IPS DF 6.9 (cell line): ENCODE measurements around the gene TM6SF1.
"Not testable (repeated sequence)": the region's sequence is repeated elsewhere in the genome, so short reads cannot be mapped to it uniquely, and the experiment has no call there.

ENCODE experiments used
- DNase-seq: peaks from one replicate; pipeline ENCODE4 v3.0.0-alpha.2; 2013; ENCODE audit warnings: low read depth, low spot score
- H3K27ac ChIP-seq: one replicate; pipeline ENCODE4 v1.5.1; 2013; ENCODE audit warnings: low read length, control low read depth
- H3K27me3 ChIP-seq: 2 replicates; pipeline ENCODE4 v1.6.1; 2013; ENCODE audit warnings: mild to moderate bottlenecking, low read length; ENCODE audit not compliant: control insufficient read depth, insufficient read depth
- H3K36me3 ChIP-seq: 2 replicates; pipeline ENCODE4 v1.6.1; 2013; ENCODE audit warnings: low read length; ENCODE audit not compliant: control insufficient read depth, insufficient read depth
- H3K4me1 ChIP-seq: 2 replicates; pipeline ENCODE4 v1.6.1; 2013; ENCODE audit warnings: low read length; ENCODE audit not compliant: control insufficient read depth, insufficient read depth
- H3K4me3 ChIP-seq: 2 replicates; pipeline ENCODE4 v1.5.1; 2013; ENCODE audit warnings: mild to moderate bottlenecking, low read length
- H3K9me3 ChIP-seq: 2 replicates; pipeline ENCODE4 v1.6.1; 2013; ENCODE audit warnings: low read length, inconsistent platforms; ENCODE audit not compliant: control insufficient read depth, insufficient read depth
- WGBS: extraction: QIAGEN DNeasy Blood & Tissue Kit; methylation state at CpG from one replicate; pipeline ENCODE4 v1.1.7; 2013; ENCODE audit warnings: mixed read lengths, missing lambda C conversion rate; ENCODE audit not compliant: insufficient read length, insufficient coverage; 5-methylcytosine and 5-hydroxymethylcytosine counted together

TM6SF1 gene

GRCh38 chr15:83115831-83116565 is 8.6 kb downstream of the TM6SF1 start:
- Histone ChIP-seq H3K4me3 (no peak overlapping the region), H3K27ac (no peak overlapping the region), H3K36me3 (no peaks in the 10 kb centered on the region), H3K27me3 (0 out of 2 replicates have a peak, but pooled peaks cover 1% of the 10 kb centered on the region), H3K9me3 (no peaks in the 10 kb centered on the region), H3K4me1 (no peaks in the 10 kb centered on the region)
- no peak for DNase-seq
- WGBS = no CpG with 5 or more reads among the region's 11 CpGs

GRCh38 chr15:83118291-83118827 is 10.9 kb downstream of the TM6SF1 start:
- H3K4me3 ChIP-seq = no peak overlapping the region
- no peak for DNase-seq
- no peaks in the 10 kb centered on the region for H3K36me3 ChIP-seq
- no peak overlapping the region for H3K27ac ChIP-seq
- H3K4me1 ChIP-seq = no peaks in the 10 kb centered on the region
- H3K9me3 ChIP-seq = no peaks in the 10 kb centered on the region
- H3K27me3 ChIP-seq = 0 out of 2 replicates have a peak, but pooled peaks cover 1% of the 10 kb centered on the region
- WGBS = no CpG with 5 or more reads among the region's 6 CpGs

- H3K9me3 ChIP-seq = no peaks in the 10 kb centered on the region
- H3K36me3 ChIP-seq = no peaks in the 10 kb centered on the region
- no peak for DNase-seq
- no CpG with 5 or more reads among the region's 4 CpGs for WGBS
- 0 out of 2 replicates have a peak, but pooled peaks cover 1% of the 10 kb centered on the region for H3K27me3 ChIP-seq
- H3K4me3 ChIP-seq = no peak overlapping the region
- H3K4me1 ChIP-seq = no peaks in the 10 kb centered on the region
- no peak overlapping the region for H3K27ac ChIP-seq
These were observed 11.5 kb downstream of the TM6SF1 start for GRCh38 chr15:83118968-83119367.

GRCh38 chr15:83119968-83120581 is 12.6 kb downstream of the TM6SF1 start:
- no peaks in the 10 kb centered on the region for H3K36me3 ChIP-seq
- WGBS = 100% methylated on average over 1 of the region's 9 CpGs

DNA sequence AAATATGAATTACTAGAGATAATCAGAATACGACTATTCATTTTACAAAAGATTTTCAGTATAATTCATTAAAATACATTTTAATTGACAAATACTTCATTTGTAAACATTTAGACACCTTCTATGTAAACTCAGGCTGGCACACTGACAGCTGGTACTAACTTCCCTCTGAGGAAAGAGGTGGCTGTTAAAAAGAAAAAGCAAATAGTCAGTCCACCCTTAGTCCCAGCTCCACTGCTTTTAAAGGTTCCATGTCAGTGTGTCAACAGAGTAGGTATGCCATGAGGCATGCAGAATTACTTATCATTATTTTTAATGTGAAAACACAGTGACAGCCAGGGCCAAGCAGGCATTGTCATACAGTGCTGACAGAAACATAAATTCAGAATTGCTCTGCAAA is 16.1 kb downstream of the TM6SF1 start:
- H3K27ac ChIP-seq = no peak overlapping the region
- no peaks in the 10 kb centered on the region for H3K9me3 ChIP-seq
- DNase-seq = no peak
- no CpG with 5 or more reads among the region's 1 CpG for WGBS
- no peaks in the 10 kb centered on the region for H3K4me1 ChIP-seq
- no peaks in the 10 kb centered on the region for H3K27me3 ChIP-seq
- H3K36me3 ChIP-seq = no peaks in the 10 kb centered on the region
- no peak overlapping the region for H3K4me3 ChIP-seq

More at GRCh38 chr15:83119968-83120581, 12.6 kb downstream of the TM6SF1 start:
- H3K4me1 ChIP-seq = no peaks in the 10 kb centered on the region
- H3K9me3 ChIP-seq = no peaks in the 10 kb centered on the region
- H3K27ac ChIP-seq = no peak overlapping the region
- H3K27me3 ChIP-seq = 0 out of 2 replicates have a peak, but pooled peaks cover 1% of the 10 kb centered on the region
- DNase-seq = no peak
- no peak overlapping the region for H3K4me3 ChIP-seq

DNA sequence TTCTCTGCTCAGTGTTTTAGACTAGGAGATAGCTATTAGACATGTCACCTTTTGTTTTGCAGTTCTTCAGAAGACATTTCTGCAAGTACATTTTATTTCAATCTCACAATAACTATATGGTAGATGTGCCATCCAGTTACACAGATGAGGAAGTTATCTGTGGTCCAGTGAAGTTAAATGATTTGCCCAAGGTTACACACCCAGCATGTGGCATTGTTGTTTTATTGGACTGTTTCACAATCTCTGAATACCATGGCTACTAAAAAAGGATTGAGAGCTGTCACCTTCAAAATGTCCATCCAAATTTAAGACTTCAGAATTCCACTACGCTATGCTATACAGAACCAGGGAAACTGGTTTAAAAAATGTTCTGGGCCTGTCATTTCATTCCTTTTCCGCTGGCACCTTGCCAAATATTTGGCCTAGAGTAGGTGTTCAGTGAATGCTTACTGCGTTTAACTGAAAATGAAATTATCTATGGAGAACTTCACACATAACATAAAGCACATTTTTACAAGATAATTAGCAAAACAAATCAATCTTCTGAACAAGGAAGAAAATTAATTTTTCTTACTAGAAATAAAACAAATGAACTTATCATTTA is 20.2 kb downstream of the TM6SF1 start:
- H3K4me3 ChIP-seq = no peak overlapping the region
- H3K27me3 ChIP-seq = no peaks in the 10 kb centered on the region
- WGBS = no CpG with 5 or more reads among the region's 3 CpGs
- H3K9me3 ChIP-seq = no peaks in the 10 kb centered on the region
- no peak overlapping the region for H3K27ac ChIP-seq
- H3K36me3 ChIP-seq = no peaks in the 10 kb centered on the region
- no peaks in the 10 kb centered on the region for H3K4me1 ChIP-seq
- DNase-seq = no peak

- Histone ChIP-seq H3K27me3 (no peaks in the 10 kb centered on the region), H3K27ac (no peak overlapping the region), H3K4me3 (no peak overlapping the region), H3K4me1 (no peaks in the 10 kb centered on the region), H3K36me3 (no peaks in the 10 kb centered on the region), H3K9me3 (no peaks in the 10 kb centered on the region)
- no peak for DNase-seq
- WGBS = no CpG with 5 or more reads among the region's 2 CpGs
These were observed 22.3 kb downstream of the TM6SF1 start for GRCh38 chr15:83129791-83130190.

DNA sequence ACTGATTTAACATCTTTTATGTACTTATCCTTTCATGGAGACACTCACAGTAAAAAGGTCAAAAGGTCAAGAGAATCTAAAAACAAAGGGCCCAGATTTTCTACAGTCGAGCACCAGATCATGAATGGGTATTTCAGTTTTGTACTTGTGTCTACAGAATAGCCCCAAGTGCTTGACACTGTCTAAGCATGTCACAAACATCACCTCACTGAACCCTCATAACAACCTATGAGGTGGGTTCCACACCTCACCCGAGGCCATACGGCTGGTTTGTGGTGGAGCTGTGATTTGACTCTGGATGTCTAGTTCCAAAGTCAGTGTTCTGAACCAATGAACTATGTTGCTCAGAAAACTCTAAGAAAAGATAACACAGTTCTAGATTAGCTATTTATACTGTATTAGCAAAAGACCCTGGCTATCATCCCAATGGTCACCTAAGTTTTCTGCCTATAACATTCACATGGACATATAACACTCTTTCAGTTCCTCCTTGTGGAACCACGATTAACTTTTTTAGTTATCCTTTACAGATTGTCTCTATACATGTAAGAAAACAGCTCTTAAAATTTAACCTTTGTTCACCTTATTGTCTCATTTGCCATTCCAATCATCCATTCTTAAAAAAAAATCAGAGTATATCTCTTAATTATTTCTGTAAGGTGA is 25.5 kb downstream of the TM6SF1 start:
- no CpG with 5 or more reads among the region's 4 CpGs for WGBS
- H3K9me3 ChIP-seq = no peaks in the 10 kb centered on the region
- H3K27ac ChIP-seq = no peak overlapping the region
- no peaks in the 10 kb centered on the region for H3K36me3 ChIP-seq
- H3K4me3 ChIP-seq = no peak overlapping the region
- H3K27me3 ChIP-seq = no peaks in the 10 kb centered on the region
- DNase-seq = no peak
- no peaks in the 10 kb centered on the region for H3K4me1 ChIP-seq

- no CpG with 5 or more reads among the region's 3 CpGs for WGBS
- not testable (repeated sequence) for H3K4me1 ChIP-seq, DNase-seq, H3K4me3 ChIP-seq, H3K36me3 ChIP-seq, H3K27ac ChIP-seq, H3K27me3 ChIP-seq, H3K9me3 ChIP-seq
These were observed 34.7 kb downstream of the TM6SF1 start for GRCh38 chr15:83142151-83142550.

GRCh38 chr15:83144771-83145170 is 37.3 kb downstream of the TM6SF1 start:
- Histone ChIP-seq H3K36me3 (no peaks in the 10 kb centered on the region; the same call in 1 of the 2 replicates), H3K27me3 (no peaks in the 10 kb centered on the region), H3K27ac (no peak overlapping the region), H3K9me3 (no peaks in the 10 kb centered on the region), H3K4me3 (no peak overlapping the region), H3K4me1 (no peaks in the 10 kb centered on the region)
- no CpG with 5 or more reads among the region's 3 CpGs for WGBS
- no peak for DNase-seq
